ENCODE data around the gene MKNK2. TPM values are rescaled to one million over a fixed set of nuclear protein-coding genes. Genes with fewer than 3 reads are reported as not detected.

MKNK2 gene
- total and polyA plus RNA-seq, 2 of the 13 experiments (the other 11 are each of a cell fraction or from before 2014, with no cell fraction given) = 44.9 to 112 TPM

- TF ChIP-seq ZNF75D (CRISPR knock-in tag; IDR thresholded peaks at IDR 0.05; ENCODE audit: borderline replicate concordance) = no peak
- TF ChIP-seq ARID4A (CRISPR knock-in tag; IDR thresholded peaks at IDR 0.05; ENCODE audit: borderline replicate concordance) = peak; percentile 9; the same call in 1 of the 2 replicates
- TF ChIP-seq ZSCAN31 (CRISPR knock-in tag; IDR thresholded peaks at IDR 0.05; ENCODE audit: low read depth) = no peak
- no peak for TF ChIP-seq THAP11 (CRISPR knock-in tag; IDR thresholded peaks at IDR 0.05)
- no peak; the same call in 1 of the 2 replicates for TF ChIP-seq STAG1 (CRISPR knock-in tag; IDR thresholded peaks at IDR 0.05)
- no peak for TF ChIP-seq SRSF9 (IDR thresholded peaks at IDR 0.05; ENCODE audit: borderline replicate concordance, insufficient read depth, low read depth, low read length, poor library complexity, severe bottlenecking)
- 0 out of 2 replicates have a peak, but pooled peaks have one; percentile 21 for TF ChIP-seq ZNF556 (CRISPR knock-in tag; IDR thresholded peaks at IDR 0.05; ENCODE audit: borderline replicate concordance)
- TF ChIP-seq KLF12 (CRISPR knock-in tag; IDR thresholded peaks at IDR 0.05; ENCODE audit: borderline replicate concordance) = peak; percentile 52; the same call in 1 of the 2 replicates
- TF ChIP-seq ZNF33B (CRISPR knock-in tag; IDR thresholded peaks at IDR 0.05) = peak; percentile 14; the same call in 1 of the 2 replicates
- TF ChIP-seq ZNF17 (CRISPR knock-in tag; IDR thresholded peaks at IDR 0.05) = no peak
- no peak for TF ChIP-seq GTF2F1 (IDR thresholded peaks at IDR 0.05; ENCODE audit: low read length)
- no peak for TF ChIP-seq ZBTB14 (CRISPR knock-in tag; IDR thresholded peaks at IDR 0.05)
- no peak for TF ChIP-seq SETDB1 (CRISPR knock-in tag; IDR thresholded peaks at IDR 0.05; ENCODE audit: borderline replicate concordance)
- TF ChIP-seq ZNF883 (CRISPR knock-in tag; IDR thresholded peaks at IDR 0.05; ENCODE audit: not compliant biosample characterization) = peak; percentile 8
- TF ChIP-seq REPIN1 (CRISPR knock-in tag; IDR thresholded peaks at IDR 0.05; ENCODE audit: borderline replicate concordance, low read depth) = no peak
- TF ChIP-seq ZNF354B (CRISPR knock-in tag; IDR thresholded peaks at IDR 0.05) = 0 out of 2 replicates have a peak, but pooled peaks have one; percentile 11
- TF ChIP-seq ZBTB34 (CRISPR knock-in tag; IDR thresholded peaks at IDR 0.05) = peak; percentile 77; the same call in 1 of the 2 replicates
- TF ChIP-seq DNMT1 (CRISPR knock-in tag; IDR thresholded peaks at IDR 0.05) = 0 out of 2 replicates have a peak, but pooled peaks have one; percentile 49
- TF ChIP-seq NR2F1 (CRISPR knock-in tag; IDR thresholded peaks at IDR 0.05) = no peak
Measured at GRCh38 chr19:2051773-2052704, 995 bp upstream of the MKNK2 start (continued).

Data from HepG2 (cell line).